Omental fat pad (tissue), 4 donors: ENCODE data around the gene EVX2. TPM values are rescaled to one million over a fixed set of nuclear protein-coding genes. Genes with fewer than 3 reads are reported as not detected.

Source experiments
- ATAC-seq: fragments of 150-250 bp; one replicate; pipeline ENCODE4 v1.9.1; 2016; ENCODE audit warnings: mild to moderate bottlenecking, moderate library complexity; ENCODE audit not compliant: low FRiP score
- DNase-seq: peaks from one replicate; pipeline ENCODE4 v3.0.0-alpha.2; 2019; ENCODE audit warnings: low spot score
- CTCF ChIP-seq, 3 donors: fragments of 450-650 bp; IDR thresholded peaks; one replicate each; pipeline ENCODE4 v1.5.1; 2016 to 2017; ENCODE audit warnings: antibody characterized with exemption in 3 of 3, mild to moderate bottlenecking in 3 of 3, moderate library complexity in 2 of 3
- total RNA-seq, 4 donors: library from RNA; depleted of rRNA; stranded (reverse); fragments of >200 nt; gene quantifications; one replicate each; pipeline ENCODE4 v1.1.0, GENCODE V29; 2016

EVX2 gene
- total RNA-seq, 4 donors from 2014 or later: not detected

DNA sequence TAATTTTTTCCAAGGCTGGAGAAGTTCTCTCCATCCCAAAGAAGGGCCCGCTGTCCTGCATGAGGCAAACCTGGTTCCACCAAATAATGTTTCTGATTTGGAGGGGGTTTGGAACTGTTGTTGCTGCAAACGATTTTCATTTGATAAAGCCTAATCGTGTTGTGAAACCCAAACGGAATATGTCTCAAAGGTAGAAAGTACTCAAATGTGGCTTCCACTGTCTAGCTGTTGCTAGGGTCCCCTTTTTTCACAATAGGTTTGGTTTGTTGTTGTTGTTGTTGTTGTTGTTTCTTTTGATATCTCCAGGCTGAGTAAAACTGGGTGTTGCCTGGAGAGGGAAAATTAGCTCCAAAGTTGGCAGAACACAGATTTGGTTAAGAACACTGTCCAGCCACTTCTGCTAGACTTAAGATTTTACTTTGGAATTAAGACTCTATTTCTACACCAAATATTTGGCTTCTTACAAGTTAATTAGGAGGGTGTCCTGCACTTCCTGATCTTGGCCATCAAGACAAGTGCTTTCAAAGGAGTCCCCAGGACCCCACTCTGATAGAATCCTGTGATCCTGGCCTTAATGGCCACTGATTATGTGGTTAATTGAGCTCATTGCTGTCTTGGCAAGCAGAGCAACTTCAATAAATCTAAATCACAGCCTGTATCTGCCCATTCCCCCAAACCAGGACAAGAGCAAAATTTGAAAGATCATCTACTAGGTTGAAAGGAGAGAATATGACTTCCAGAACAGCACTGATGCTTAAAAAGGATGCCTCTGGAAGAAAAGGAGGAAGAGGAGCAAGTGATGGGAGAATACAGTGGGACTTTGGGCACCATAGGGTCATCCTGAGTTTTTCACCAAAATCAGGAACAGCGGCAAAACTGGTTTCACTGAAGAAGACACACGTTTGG lies 5.4 kb upstream of the EVX2 start:
- ATAC-seq: no peak
- DNase-seq: no peak

DNA sequence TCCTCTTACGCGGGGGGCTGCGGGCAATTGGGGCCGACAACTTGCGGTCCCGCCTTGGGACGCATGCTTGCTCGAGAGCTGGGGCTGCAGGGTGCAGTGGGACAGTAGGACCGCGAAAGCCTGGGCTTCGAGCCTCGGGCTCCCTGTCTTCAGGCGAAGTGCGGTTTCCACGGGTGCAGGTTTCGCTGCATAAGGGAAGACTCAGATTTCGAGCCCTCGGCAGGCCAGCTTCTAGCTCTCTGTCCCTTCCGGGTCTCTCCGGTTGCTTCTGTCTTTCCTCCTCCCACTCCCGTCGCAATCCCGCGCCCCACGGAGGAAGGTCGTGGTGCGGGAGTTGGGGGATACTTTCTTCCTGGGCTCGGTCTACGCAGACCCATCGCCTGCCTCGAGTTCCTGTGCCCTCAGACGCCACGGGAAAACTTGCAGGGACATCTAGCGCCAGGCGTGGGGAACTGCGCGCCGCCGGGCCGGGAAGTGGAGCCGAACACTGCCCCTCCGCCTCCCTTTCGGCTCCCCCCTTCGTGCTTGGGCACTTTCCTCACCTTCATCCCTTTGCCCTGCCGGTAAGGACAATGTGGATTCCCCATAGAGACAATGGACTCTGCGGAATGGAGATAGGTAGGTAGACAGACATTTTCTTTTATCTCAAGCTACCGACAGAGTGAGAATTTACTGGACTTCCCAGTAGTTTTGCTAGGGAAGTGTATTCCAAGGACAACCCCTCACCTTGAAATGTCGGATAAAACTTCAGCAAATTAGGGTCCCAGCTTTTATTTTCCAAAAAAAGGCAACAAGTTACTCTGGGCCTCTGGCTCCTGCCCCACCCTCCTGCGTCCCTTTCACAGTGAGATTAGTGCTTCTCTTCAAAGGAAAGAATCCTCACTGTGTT lies 4.5 kb upstream of the EVX2 start:
- no peak for TF ChIP-seq CTCF (IDR thresholded peaks at IDR 0.05)
- DNase-seq (no peak), ATAC-seq (peak; percentile 55)

More for the DNA sequence above, 5.4 kb upstream of the EVX2 start:
- TF ChIP-seq CTCF (IDR thresholded peaks at IDR 0.05): no peak

- no peak for TF ChIP-seq CTCF (IDR thresholded peaks at IDR 0.05)
- no peak for DNase-seq
- no peak for ATAC-seq
Observed at GRCh38 chr2:176087330-176088047, 3.7 kb upstream of the EVX2 start.

GRCh38 chr2:176085861-176086771 lies 2.4 kb upstream of the EVX2 start:
- DNase-seq (no peak), ATAC-seq (no peak)
- TF ChIP-seq CTCF (IDR thresholded peaks at IDR 0.05): no peak

DNA sequence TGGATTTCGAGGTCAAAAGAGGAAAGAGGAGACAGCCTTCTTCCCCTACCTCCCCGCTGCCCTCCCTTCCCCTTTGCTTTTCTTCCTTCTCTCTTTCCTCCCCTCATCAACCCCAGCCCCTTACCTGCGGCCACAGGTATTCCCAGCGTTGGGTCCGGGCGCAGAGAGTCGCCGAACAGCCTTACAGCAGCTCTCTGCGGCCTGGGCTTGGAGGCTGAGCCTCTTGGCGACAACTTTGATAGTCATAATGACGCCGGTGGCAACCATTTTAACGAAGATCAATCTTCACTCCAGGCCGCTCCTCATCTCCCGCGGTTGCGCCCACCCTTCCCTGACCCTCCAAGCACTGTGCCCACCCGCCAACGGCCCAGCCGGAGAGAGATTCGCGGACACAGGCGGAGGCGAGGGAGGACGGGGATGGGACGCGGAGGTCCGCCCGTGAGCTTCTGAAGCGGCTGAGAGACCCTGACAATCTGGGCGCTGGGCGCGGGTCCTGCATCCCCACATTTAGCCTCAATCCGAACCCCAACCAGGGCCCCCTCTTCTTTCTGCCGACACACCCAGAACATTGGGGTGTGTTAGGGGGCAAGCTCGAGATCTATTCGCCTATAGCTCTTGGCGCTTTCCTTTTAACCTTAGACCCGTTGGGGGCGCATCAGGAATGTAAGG lies 1.5 kb upstream of the EVX2 start:
- no peak for ATAC-seq
- no peak for DNase-seq
- TF ChIP-seq CTCF (IDR thresholded peaks at IDR 0.05): no peak
